ENCODE measurements around the gene PSORS1C1. TPM values are rescaled to one million over a fixed set of nuclear protein-coding genes. Genes with fewer than 3 reads are reported as not detected.
A peak's percentile ranks its signal among the peaks of the same experiment; 100 is the strongest.

The PSORS1C1 gene
- total and polyA plus RNA-seq, 9 donors, result 0.22 to 1.4 (median 0.71) TPM

DNA sequence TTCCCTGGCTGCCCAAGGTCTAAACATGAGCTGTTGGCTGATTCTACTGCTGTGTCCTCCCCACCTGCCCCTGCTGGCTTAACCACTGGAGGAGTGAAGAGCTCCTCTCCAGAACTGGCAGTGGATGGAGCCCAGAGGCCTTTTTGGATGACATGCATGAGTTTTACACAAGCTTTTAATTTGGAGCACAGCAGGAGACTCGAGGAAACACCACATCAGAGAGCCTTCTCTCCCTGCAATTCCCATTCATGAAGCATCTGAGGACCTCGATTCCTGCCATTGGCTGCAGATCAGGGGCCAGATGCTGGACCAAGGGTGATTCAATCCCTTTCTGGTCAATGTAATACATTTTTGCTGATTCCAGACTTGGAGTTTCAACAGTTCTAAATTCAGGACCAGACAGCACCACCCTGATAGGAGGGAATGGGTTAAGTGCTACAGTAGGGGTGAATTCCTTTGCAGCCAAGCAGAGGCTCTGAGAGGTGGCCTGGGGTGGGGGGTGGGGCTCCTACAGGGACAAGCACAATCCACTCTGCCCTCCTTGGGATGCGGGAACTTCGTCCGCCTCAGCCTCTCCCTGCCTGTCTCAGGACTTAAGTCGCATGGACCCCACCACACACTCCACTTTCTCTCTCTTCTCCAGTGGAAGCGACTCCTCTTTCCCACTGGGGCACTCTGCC is 599 bp upstream of the PSORS1C1 start:
- WGBS (ENCODE audit: insufficient coverage), result 39% methylated on average over 6 of the region's 7 CpGs
- Histone ChIP-seq H3K27ac (ENCODE audit: low read length) (peak overlapping the region; percentile 70), H3K4me1 (ENCODE audit: control insufficient read depth, insufficient read depth, low read length) (peaks cover 25% of the 10 kb centered on the region), H3K4me3 (ENCODE audit: low read length) (no peak overlapping the region), H3K27me3 (ENCODE audit: control insufficient read depth, insufficient read depth, low read length) (peaks cover 22% of the 10 kb centered on the region), H3K36me3 (ENCODE audit: control insufficient read depth, insufficient read depth, low read length) (no peaks in the 10 kb centered on the region), H3K9me3 (replicated peaks; ENCODE audit: control insufficient read depth, low read depth, low read length) (no peaks in the 10 kb centered on the region)
- DNase-seq, result peak; percentile 83

DNA sequence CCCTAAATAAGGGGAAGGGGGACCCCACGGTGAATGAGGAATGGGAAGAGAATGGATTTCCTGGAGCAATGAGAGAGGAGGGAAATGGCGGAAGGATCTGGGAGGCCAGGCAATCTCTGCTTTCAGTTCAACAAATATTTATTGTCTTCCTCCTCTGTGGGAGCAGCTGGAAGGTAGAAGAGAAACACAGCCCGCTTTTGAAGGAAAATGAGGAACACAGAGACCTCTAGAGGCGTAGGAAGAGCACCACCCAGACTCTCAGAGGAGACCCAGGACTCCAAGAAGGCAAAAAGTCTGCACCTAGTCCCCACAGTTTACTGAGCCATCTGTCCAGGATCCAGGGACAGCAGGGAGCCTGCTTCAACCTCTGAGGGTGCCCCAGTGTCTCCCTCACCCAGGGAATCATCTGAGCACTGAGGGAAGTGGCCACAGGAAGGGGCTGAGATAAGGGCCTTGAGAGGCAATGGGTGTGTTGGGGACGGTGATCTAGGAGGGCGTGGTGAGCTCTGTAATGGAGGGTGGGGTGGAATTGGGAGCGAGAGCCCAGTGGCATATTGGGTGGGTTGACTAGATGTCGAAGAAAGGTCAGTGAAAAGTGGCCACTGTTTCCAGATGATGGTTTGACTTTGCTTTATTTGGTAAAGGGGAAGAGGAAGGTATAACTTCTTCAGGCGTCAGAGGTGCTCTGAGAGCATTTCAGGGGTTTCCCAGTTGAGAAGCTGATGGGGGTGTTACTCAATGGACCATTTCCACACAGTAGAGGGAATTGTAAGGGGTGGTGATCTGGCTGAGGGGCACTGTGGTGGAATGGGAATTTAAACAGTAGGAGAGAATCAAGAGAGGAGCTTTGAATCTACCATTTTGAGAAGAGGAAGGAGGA is 610 bp downstream of the PSORS1C1 start:
- peaks cover 16% of the 10 kb centered on the region for H3K27me3 ChIP-seq (ENCODE audit: control insufficient read depth, insufficient read depth, low read length)
- H3K27ac ChIP-seq (ENCODE audit: low read length), result peak overlapping the region; percentile 70
- H3K4me1 ChIP-seq (ENCODE audit: control insufficient read depth, insufficient read depth, low read length), result peaks cover 25% of the 10 kb centered on the region
- peak; percentile 50 for DNase-seq
- H3K36me3 ChIP-seq (ENCODE audit: control insufficient read depth, insufficient read depth, low read length), result no peaks in the 10 kb centered on the region
- 67% methylated on average over 5 of the region's 9 CpGs for WGBS (ENCODE audit: insufficient coverage)
- H3K4me3 ChIP-seq (ENCODE audit: low read length), result no peak overlapping the region
- no peaks in the 10 kb centered on the region for H3K9me3 ChIP-seq (replicated peaks; ENCODE audit: control insufficient read depth, low read depth, low read length)

DNA sequence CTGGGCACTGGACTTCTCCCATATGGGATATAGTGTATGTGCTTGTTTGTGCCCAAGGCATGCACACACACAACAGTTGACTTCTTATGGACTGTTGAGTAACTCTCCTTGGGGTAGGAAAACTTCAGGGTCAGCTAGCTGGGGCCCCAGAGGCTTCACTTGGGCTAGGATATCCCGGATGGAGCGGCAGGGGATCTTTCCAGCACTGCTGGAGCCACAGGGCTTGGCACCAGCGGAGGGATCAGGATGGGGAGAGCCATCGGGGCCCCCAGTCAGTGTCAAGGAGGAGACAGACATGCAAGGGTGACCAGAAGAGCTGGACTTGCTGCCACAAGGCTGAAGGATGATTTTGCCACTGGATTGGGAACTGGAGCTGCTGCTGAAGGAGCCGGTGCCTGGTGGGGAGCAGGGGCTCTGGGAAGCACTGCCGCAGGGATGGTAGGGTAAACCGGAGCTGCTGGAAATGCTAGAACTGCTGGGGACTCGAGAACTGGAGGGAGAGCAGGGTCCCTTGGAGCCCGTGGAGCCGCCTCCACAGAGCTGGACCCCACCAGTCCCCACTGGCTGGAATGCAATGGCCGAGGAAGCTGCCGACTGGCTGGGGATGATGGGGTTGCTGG is 1.5 kb downstream of the PSORS1C1 start:
- H3K36me3 ChIP-seq (ENCODE audit: control insufficient read depth, insufficient read depth, low read length), result no peaks in the 10 kb centered on the region
- peaks cover 10% of the 10 kb centered on the region for H3K27me3 ChIP-seq (ENCODE audit: control insufficient read depth, insufficient read depth, low read length)
- DNase-seq, result no peak
- no peaks in the 10 kb centered on the region for H3K9me3 ChIP-seq (replicated peaks; ENCODE audit: control insufficient read depth, low read depth, low read length)
- H3K4me3 ChIP-seq (ENCODE audit: low read length), result no peak overlapping the region
- 91% methylated on average over 10 of the region's 12 CpGs for WGBS (ENCODE audit: insufficient coverage)
- H3K4me1 ChIP-seq (ENCODE audit: control insufficient read depth, insufficient read depth, low read length), result peaks cover 25% of the 10 kb centered on the region
- H3K27ac ChIP-seq (ENCODE audit: low read length), result no peak overlapping the region

DNA sequence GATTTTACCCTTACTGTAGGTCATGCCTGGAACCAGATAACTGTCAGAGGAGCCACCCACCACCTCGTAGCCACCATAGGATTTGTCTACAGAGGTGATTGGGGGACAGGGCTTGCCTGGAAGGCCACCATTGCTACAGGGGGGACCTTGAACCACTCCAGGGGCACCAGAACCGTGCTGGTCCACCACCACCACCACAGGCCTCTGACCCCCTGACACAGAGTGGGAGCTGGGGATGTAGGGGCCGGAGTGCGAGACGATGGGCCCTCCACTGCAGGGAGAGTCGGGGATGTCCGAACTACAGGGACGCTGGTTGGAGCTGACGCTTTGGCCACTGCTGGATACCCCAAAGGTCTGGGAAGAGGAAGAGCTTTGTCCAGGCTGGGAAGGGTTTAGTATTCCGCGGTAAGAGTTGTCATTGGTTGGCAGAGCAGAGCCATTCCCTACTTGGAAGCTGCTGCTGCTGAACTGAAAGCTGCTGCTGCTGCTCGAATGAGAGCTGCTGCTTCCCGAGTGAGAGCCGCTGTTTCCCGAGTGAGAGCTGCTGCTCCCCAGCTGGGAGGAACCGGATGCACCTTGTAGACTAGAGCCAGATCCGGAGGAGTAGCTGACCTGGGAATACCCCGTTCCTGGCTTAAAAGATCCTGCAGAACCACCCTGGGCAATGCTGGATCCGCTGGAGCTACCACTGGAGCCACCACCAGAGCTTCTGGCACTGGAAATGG is 2.2 kb downstream of the PSORS1C1 start:
- peak; percentile 65 for DNase-seq
- no peaks in the 10 kb centered on the region for H3K9me3 ChIP-seq (replicated peaks; ENCODE audit: control insufficient read depth, low read depth, low read length)
- peaks cover 7% of the 10 kb centered on the region for H3K27me3 ChIP-seq (ENCODE audit: control insufficient read depth, insufficient read depth, low read length)
- 21% methylated on average over 17 of the region's 19 CpGs for WGBS (ENCODE audit: insufficient coverage)
- no peaks in the 10 kb centered on the region for H3K36me3 ChIP-seq (ENCODE audit: control insufficient read depth, insufficient read depth, low read length)
- peak overlapping the region; percentile 17 for H3K4me3 ChIP-seq (ENCODE audit: low read length)
- peak overlapping the region; percentile 62 for H3K27ac ChIP-seq (ENCODE audit: low read length)
- peaks cover 25% of the 10 kb centered on the region for H3K4me1 ChIP-seq (ENCODE audit: control insufficient read depth, insufficient read depth, low read length)

DNA sequence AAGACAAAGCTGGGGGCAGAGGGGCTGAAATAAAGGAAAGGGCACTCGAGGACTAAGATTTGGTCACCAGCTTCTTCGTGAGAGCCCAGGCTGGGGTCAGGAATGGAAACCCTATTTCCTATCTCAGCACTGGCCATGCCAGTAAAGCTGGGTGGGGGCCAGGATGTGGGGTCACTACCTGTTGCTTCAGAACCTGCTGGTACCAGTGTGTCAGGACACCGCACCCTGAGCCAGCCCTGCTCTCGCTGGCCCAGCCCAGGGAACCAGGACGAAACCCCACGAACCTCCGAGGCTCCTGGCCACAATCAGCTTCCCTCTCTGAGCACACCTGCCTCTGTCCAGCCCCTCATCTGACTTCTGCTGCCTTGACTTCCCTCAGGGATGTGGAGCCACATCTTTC is 3.6 kb downstream of the PSORS1C1 start:
- WGBS (ENCODE audit: insufficient coverage), result 77% methylated on average over 5 of the region's 7 CpGs
- peaks cover 4% of the 10 kb centered on the region for H3K27me3 ChIP-seq (ENCODE audit: control insufficient read depth, insufficient read depth, low read length)
- H3K9me3 ChIP-seq (replicated peaks; ENCODE audit: control insufficient read depth, low read depth, low read length), result no peaks in the 10 kb centered on the region
- H3K4me3 ChIP-seq (ENCODE audit: low read length), result no peak overlapping the region
- H3K27ac ChIP-seq (ENCODE audit: low read length), result no peak overlapping the region
- H3K36me3 ChIP-seq (ENCODE audit: control insufficient read depth, insufficient read depth, low read length), result no peaks in the 10 kb centered on the region
- peaks cover 30% of the 10 kb centered on the region for H3K4me1 ChIP-seq (ENCODE audit: control insufficient read depth, insufficient read depth, low read length)
- no peak for DNase-seq

DNA sequence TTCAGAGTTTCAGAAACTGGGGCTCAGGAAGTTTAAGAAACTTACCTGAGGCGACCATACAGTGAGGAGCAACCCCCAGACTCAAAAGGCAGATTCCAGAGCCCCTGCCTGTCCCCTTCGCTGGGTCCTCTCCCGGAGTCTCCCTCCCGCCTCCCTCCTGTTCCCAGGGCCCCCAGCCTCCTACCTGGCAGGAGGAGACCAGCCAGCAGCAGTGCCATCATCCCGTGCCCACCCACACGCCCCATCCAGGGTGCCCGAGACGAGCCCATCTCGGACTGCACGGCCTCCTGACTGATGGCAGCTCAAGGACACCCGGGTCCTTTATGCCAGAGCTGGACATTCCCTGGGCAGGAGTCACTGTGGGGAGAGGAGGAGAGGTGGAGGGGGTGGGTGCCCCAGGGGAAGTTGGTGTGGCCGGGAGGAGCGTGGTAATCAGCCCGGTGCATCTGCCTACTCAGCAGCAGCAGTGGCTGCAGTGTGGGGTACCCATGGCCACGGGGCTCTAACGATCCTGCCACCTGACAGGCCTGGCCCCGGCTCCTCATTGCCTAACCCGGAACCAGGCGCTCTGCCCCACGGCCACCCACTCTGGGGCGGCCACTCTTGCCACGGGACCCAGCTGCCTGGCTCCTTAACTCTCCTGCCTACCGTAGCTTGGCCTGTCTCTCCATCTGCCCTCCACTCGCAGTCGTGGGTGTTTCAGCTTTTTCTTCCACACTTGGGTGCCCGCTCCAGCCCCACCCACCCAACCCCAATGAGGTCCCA is 5.7 kb downstream of the PSORS1C1 start, which contains the start of gene CDSN:
Gene CDSN, minus strand, starts transcription at position 296 of the 765 bp plus-strand sequence. Its CDS starts 27 bp downstream, at position 269.
- Histone ChIP-seq H3K27me3 (ENCODE audit: control insufficient read depth, insufficient read depth, low read length) (peaks cover 4% of the 10 kb centered on the region), H3K4me3 (ENCODE audit: low read length) (no peak within 1 kb of the TSS), H3K9me3 (replicated peaks; ENCODE audit: control insufficient read depth, low read depth, low read length) (no peaks in the 10 kb centered on the region), H3K27ac (ENCODE audit: low read length) (no peak within 1 kb of the TSS), H3K36me3 (ENCODE audit: control insufficient read depth, insufficient read depth, low read length) (no peaks in the 10 kb centered on the region), H3K4me1 (ENCODE audit: control insufficient read depth, insufficient read depth, low read length) (peaks cover 17% of the 10 kb centered on the region)
- 84% methylated on average over 23 of the region's 26 CpGs for WGBS (ENCODE audit: insufficient coverage)
- DNase-seq, result no peak

GRCh38 chr6:31121131-31121790 is 6.7 kb downstream of the PSORS1C1 start:
- 82% methylated on average over 7 of the region's 12 CpGs for WGBS (ENCODE audit: insufficient coverage)
- no peak for DNase-seq
- Histone ChIP-seq H3K36me3 (ENCODE audit: control insufficient read depth, insufficient read depth, low read length) (no peaks in the 10 kb centered on the region), H3K9me3 (replicated peaks; ENCODE audit: control insufficient read depth, low read depth, low read length) (no peaks in the 10 kb centered on the region), H3K27me3 (ENCODE audit: control insufficient read depth, insufficient read depth, low read length) (peaks cover 4% of the 10 kb centered on the region), H3K4me3 (ENCODE audit: low read length) (no peak overlapping the region), H3K27ac (ENCODE audit: low read length) (no peak overlapping the region), H3K4me1 (ENCODE audit: control insufficient read depth, insufficient read depth, low read length) (peaks cover 18% of the 10 kb centered on the region)

- H3K27ac ChIP-seq (ENCODE audit: low read length), result no peak overlapping the region
- no peak overlapping the region for H3K4me3 ChIP-seq (ENCODE audit: low read length)
- peaks cover 7% of the 10 kb centered on the region for H3K27me3 ChIP-seq (ENCODE audit: control insufficient read depth, insufficient read depth, low read length)
- H3K9me3 ChIP-seq (replicated peaks; ENCODE audit: control insufficient read depth, low read depth, low read length), result no peaks in the 10 kb centered on the region
- WGBS (ENCODE audit: insufficient coverage), result 46% methylated on average over 10 of the region's 16 CpGs
- no peaks in the 10 kb centered on the region for H3K36me3 ChIP-seq (ENCODE audit: control insufficient read depth, insufficient read depth, low read length)
- peak; percentile 88 for DNase-seq
- H3K4me1 ChIP-seq (ENCODE audit: control insufficient read depth, insufficient read depth, low read length), result peaks cover 13% of the 10 kb centered on the region
Observed at GRCh38 chr6:31122791-31123706, 8.4 kb downstream of the PSORS1C1 start.
